Right lobe of liver (tissue), 4 donors: ENCODE results near the gene JAK3.

Source experiments
- POLR2A ChIP-seq: fragments of 450-650 bp; IDR thresholded peaks from one replicate; pipeline ENCODE4 v1.6.1; 2017; ENCODE audit warnings: antibody characterized with exemption, mild to moderate bottlenecking
- TF ChIP-seq, protein P1 (sequence below), 4 donors: fragments of 200-600 bp in 3 of 4; fragments of 450-650 bp in 1 of 4; IDR thresholded peaks; one replicate each; pipeline versions ENCODE4 v1.5.1 to v1.8.0; 2016 to 2022; ENCODE audit warnings: antibody characterized with exemption in 4 of 4, mild to moderate bottlenecking in 2 of 4
- donor health status: DM: no; HTN: no; CAD: no.
- donor health status: DM: no; HTN: no; CAD: no.
- donor health status: DM: no; HTN: yes; CAD: no.

DNA sequence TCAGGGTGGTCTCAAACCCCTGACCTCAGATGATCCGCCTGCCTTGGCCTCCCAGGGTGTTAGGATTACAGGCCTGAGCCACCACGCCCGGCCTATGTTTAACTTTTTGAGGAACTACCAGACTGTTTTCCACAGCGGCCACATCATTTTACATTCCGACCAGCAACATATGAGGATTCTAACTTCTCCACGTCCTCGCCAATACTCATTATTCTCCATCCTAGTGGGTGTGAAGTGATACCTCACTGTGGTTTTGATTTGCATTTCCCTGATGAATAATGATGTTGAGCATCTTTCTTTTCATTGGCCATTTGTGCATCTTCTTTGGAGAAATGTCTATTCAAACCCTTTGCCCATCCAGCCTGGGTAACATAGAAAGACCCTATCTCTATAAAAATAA is 38.7 kb upstream of the JAK3 start:
- TF ChIP-seq, protein P1, sequence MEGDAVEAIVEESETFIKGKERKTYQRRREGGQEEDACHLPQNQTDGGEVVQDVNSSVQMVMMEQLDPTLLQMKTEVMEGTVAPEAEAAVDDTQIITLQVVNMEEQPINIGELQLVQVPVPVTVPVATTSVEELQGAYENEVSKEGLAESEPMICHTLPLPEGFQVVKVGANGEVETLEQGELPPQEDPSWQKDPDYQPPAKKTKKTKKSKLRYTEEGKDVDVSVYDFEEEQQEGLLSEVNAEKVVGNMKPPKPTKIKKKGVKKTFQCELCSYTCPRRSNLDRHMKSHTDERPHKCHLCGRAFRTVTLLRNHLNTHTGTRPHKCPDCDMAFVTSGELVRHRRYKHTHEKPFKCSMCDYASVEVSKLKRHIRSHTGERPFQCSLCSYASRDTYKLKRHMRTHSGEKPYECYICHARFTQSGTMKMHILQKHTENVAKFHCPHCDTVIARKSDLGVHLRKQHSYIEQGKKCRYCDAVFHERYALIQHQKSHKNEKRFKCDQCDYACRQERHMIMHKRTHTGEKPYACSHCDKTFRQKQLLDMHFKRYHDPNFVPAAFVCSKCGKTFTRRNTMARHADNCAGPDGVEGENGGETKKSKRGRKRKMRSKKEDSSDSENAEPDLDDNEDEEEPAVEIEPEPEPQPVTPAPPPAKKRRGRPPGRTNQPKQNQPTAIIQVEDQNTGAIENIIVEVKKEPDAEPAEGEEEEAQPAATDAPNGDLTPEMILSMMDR (IDR thresholded peaks at IDR 0.05) = no peak
- no peak for TF ChIP-seq POLR2A
